ENCODE data around the gene CCL5. TPM values are rescaled to one million over a fixed set of nuclear protein-coding genes. Genes with fewer than 3 reads are reported as not detected.

CCL5 gene
- total RNA-seq, 1 donor from 2014 or later, result 0.47 TPM

- no peak for DNase-seq
Observed at GRCh38 chr17:35867574-35867973, 12.6 kb downstream of the CCL5 start.

GRCh38 chr17:35866341-35866950 is 13.7 kb downstream of the CCL5 start:
- DNase-seq, result no peak

GRCh38 chr17:35865412-35866340 is 14.5 kb downstream of the CCL5 start:
- no peak for DNase-seq

- no peak for DNase-seq
Observed at GRCh38 chr17:35864853-35865252, 15.3 kb downstream of the CCL5 start.

GRCh38 chr17:35856603-35857002 is 23.6 kb downstream of the CCL5 start:
- DNase-seq, result no peak

- no peak for DNase-seq
Observed at GRCh38 chr17:35855965-35856364, 24.2 kb downstream of the CCL5 start.

- peak; percentile 16 for DNase-seq
Observed at GRCh38 chr17:35849469-35850348, 30.5 kb downstream of the CCL5 start.

- no peak for DNase-seq
Observed at GRCh38 chr17:35847633-35848373, 32.4 kb downstream of the CCL5 start.

GRCh38 chr17:35847006-35847405 is 33.2 kb downstream of the CCL5 start:
- no peak for DNase-seq

- no peak for DNase-seq
Observed at GRCh38 chr17:35846055-35846809, 33.9 kb downstream of the CCL5 start.

- DNase-seq, result no peak
Observed at GRCh38 chr17:35844547-35844946, 35.6 kb downstream of the CCL5 start.

- no peak for DNase-seq
Observed at GRCh38 chr17:35843698-35844097, 36.5 kb downstream of the CCL5 start.

GRCh38 chr17:35842239-35842638 is 37.9 kb downstream of the CCL5 start:
- no peak for DNase-seq

- peak; percentile 6 for DNase-seq
Observed at GRCh38 chr17:35841505-35841904, 38.7 kb downstream of the CCL5 start.

- no peak for DNase-seq
Observed at GRCh38 chr17:35841101-35841500, 39.1 kb downstream of the CCL5 start.

GRCh38 chr17:35825206-35825605 is 55.0 kb downstream of the CCL5 start:
- no peak for DNase-seq

Small RNA genes lying within 50 kb of the gene (small RNA-seq; reads per million reads assigned to genes)
- 3,346 reads per million, percentile 99 among the genes with 10 or more reads in this experiment for gene RF00100

Other genes starting within 250 kb of the CCL5 start
- gene RASL10B, start 148.7 kb downstream of the CCL5 start, total RNA-seq, result 5.1 TPM
- gene GAS2L2, start 127.1 kb downstream of the CCL5 start, total RNA-seq, result 0.16 TPM
- gene C17orf50, start 119.5 kb downstream of the CCL5 start, total RNA-seq, result not detected
- gene MMP28, start 84.7 kb downstream of the CCL5 start, total RNA-seq, result 8.9 TPM
- 72.8 TPM for gene TAF15, start 70.9 kb downstream of the CCL5 start, total RNA-seq
- gene HEATR9, start 11.5 kb downstream of the CCL5 start, total RNA-seq, result not detected
- 0.62 TPM for gene RDM1, start 50.4 kb upstream of the CCL5 start, total RNA-seq
- gene LYZL6, start 63.4 kb upstream of the CCL5 start, total RNA-seq, result not detected
- gene CCL16, start 101.1 kb upstream of the CCL5 start, total RNA-seq, result not detected
- not detected for gene CCL14, start 106.4 kb upstream of the CCL5 start, total RNA-seq
- gene CCL15, start 121.2 kb upstream of the CCL5 start, total RNA-seq, result not detected
- gene CCL23, start 137.6 kb upstream of the CCL5 start, total RNA-seq, result not detected
- not detected for gene CCL18, start 183.9 kb upstream of the CCL5 start, total RNA-seq
- gene CCL3, start 209.8 kb upstream of the CCL5 start, total RNA-seq, result 7.2 TPM
- gene CCL4, start 223.5 kb upstream of the CCL5 start, total RNA-seq, result 4.1 TPM

All from occipital lobe (tissue), 3 donors.